Colonic mucosa (tissue), 4 donors: Measurements from ENCODE around the gene RNF213. TPM values are rescaled to one million over a fixed set of nuclear protein-coding genes. Genes with fewer than 3 reads are reported as not detected.

Source experiments
- DNase-seq: peaks from one replicate; pipeline ENCODE4 v3.0.0-alpha.2; 2020
- H3K27ac ChIP-seq: fragments of 200-600 bp; one replicate; pipeline ENCODE4 v1.8.0; 2021
- H3K27me3 ChIP-seq: fragments of 200-600 bp; one replicate; pipeline ENCODE4 v1.8.0; 2021
- H3K36me3 ChIP-seq: fragments of 200-600 bp; one replicate; pipeline ENCODE4 v1.8.0; 2021
- H3K4me1 ChIP-seq: fragments of 200-600 bp; one replicate; pipeline ENCODE4 v1.8.0; 2021; ENCODE audit warnings: mild to moderate bottlenecking
- H3K4me3 ChIP-seq: fragments of 200-600 bp; one replicate; pipeline ENCODE4 v1.8.0; 2021
- H3K9ac ChIP-seq, 2 donors: one replicate each; pipeline ENCODE4 v1.7.0; 2013; ENCODE audit warnings: control low read depth in 2 of 2, low read depth in 2 of 2, low read length in 2 of 2
- H3K9me3 ChIP-seq: fragments of 200-600 bp; one replicate; pipeline ENCODE4 v1.8.0; 2021
- CTCF ChIP-seq: fragments of 200-600 bp; IDR thresholded peaks from one replicate; pipeline ENCODE4 v1.8.0; 2022; ENCODE audit warnings: antibody characterized with exemption, mild to moderate bottlenecking
- intact Hi-C: fragments of 100-400 bp; cut with DNase I; formaldehyde crosslinking; loops from one replicate; pipeline ENCODE4 v1.14.1; 2022
- total RNA-seq, 2 donors: library from RNA; stranded (reverse); fragmentation: NEBNext Ultra II Directional in 1 of 2; extraction: Animal tissue kit (Norgen Biotek cat#: 25700) in 1 of 2; gene quantifications; one replicate each; pipeline ENCODE4 v1.2.1, GENCODE V29; 2021
- donor health status: healthy.
- donor health status: DM: no; HTN: no; CAD: no.
- donor health status: DM: no; HTN: no; CAD: no.

RNF213 gene
- total RNA-seq, 2 donors from 2014 or later = 80.8 to 101 TPM

- Histone ChIP-seq H3K36me3 (no peaks in the 10 kb centered on the region), H3K9me3 (no peaks in the 10 kb centered on the region), H3K27me3 (no peaks in the 10 kb centered on the region), H3K4me3 (no peak overlapping the region), H3K27ac (no peak overlapping the region), H3K9ac (no peak overlapping the region), H3K4me1 (no peaks in the 10 kb centered on the region)
- intact Hi-C loops = loop anchor here (10.0 kb wide), 1 partner anchor 682 kb away; no protein-coding TSS in a partner anchor
- no peak for TF ChIP-seq CTCF
- no peak for DNase-seq
These were observed 162.3 kb downstream of the RNF213 start for GRCh38 chr17:80422981-80423380.

- intact Hi-C loops = loop anchor here (10.0 kb wide), 1 partner anchor 681 kb away; no protein-coding TSS in a partner anchor
- H3K9me3 ChIP-seq = no peaks in the 10 kb centered on the region
- H3K4me3 ChIP-seq = no peak overlapping the region
- no peak for DNase-seq
- H3K36me3 ChIP-seq = no peaks in the 10 kb centered on the region
- no peaks in the 10 kb centered on the region for H3K27me3 ChIP-seq
- H3K9ac ChIP-seq = no peak overlapping the region
- H3K4me1 ChIP-seq = no peaks in the 10 kb centered on the region
- H3K27ac ChIP-seq = no peak overlapping the region
- TF ChIP-seq CTCF = no peak
These were observed 163.0 kb downstream of the RNF213 start for GRCh38 chr17:80423536-80424225.

- H3K9ac ChIP-seq = no peak overlapping the region
- no peak for DNase-seq
These were observed 163.6 kb downstream of the RNF213 start for GRCh38 chr17:80424261-80424660.

GRCh38 chr17:80424878-80425765 is 164.5 kb downstream of the RNF213 start:
- intact Hi-C loops = loop anchor here (5.0 to 10.0 kb wide), 2 partner anchors 152 to 680 kb away; no protein-coding TSS in a partner anchor
- H3K27me3 ChIP-seq = no peaks in the 10 kb centered on the region
- no peaks in the 10 kb centered on the region for H3K9me3 ChIP-seq
- H3K36me3 ChIP-seq = no peaks in the 10 kb centered on the region
- no peak overlapping the region for H3K27ac ChIP-seq
- H3K4me1 ChIP-seq = no peaks in the 10 kb centered on the region
- DNase-seq = no peak
- TF ChIP-seq CTCF = no peak
- H3K4me3 ChIP-seq = no peak overlapping the region
- H3K9ac ChIP-seq = no peak overlapping the region

More at GRCh38 chr17:80424261-80424660, 163.6 kb downstream of the RNF213 start:
- intact Hi-C loops = loop anchor here (10.0 kb wide), 1 partner anchor 681 kb away; no protein-coding TSS in a partner anchor
- H3K9me3 ChIP-seq = no peaks in the 10 kb centered on the region
- no peaks in the 10 kb centered on the region for H3K36me3 ChIP-seq
- H3K27me3 ChIP-seq = no peaks in the 10 kb centered on the region
- H3K4me3 ChIP-seq = no peak overlapping the region
- H3K27ac ChIP-seq = no peak overlapping the region
- no peak for TF ChIP-seq CTCF
- no peaks in the 10 kb centered on the region for H3K4me1 ChIP-seq

GRCh38 chr17:80425835-80426426 is 165.3 kb downstream of the RNF213 start:
- no peak for DNase-seq
- H3K36me3 ChIP-seq = no peaks in the 10 kb centered on the region
- no peak overlapping the region for H3K27ac ChIP-seq
- H3K27me3 ChIP-seq = no peaks in the 10 kb centered on the region
- H3K4me1 ChIP-seq = no peaks in the 10 kb centered on the region
- intact Hi-C loops = loop anchor here (5.0 to 10.0 kb wide), 2 partner anchors 151 to 679 kb away; no protein-coding TSS in a partner anchor
- TF ChIP-seq CTCF = no peak
- H3K9ac ChIP-seq = no peak overlapping the region
- H3K9me3 ChIP-seq = no peaks in the 10 kb centered on the region
- H3K4me3 ChIP-seq = no peak overlapping the region
